Vagina (tissue), 2 donors: ENCODE data around the gene RAPGEF4. TPM values are rescaled to one million over a fixed set of nuclear protein-coding genes. Genes with fewer than 3 reads are reported as not detected.

Experiments
- DNase-seq, 2 donors: peaks; one replicate each; pipeline ENCODE4 v3.0.0-alpha.2; 2017; ENCODE audit errors: extremely low spot score in 2 of 2
- H3K27ac ChIP-seq: fragments of 200-600 bp; sonication (generic); one replicate; pipeline ENCODE4 v1.5.1; 2019
- H3K27me3 ChIP-seq: fragments of 200-600 bp; sonication (generic); one replicate; pipeline ENCODE4 v1.5.1; 2019
- H3K36me3 ChIP-seq, 2 donors: fragments of 200-600 bp; sonication (generic); one replicate each; pipeline ENCODE4 v1.5.1; 2017 to 2019
- H3K4me1 ChIP-seq: fragments of 200-600 bp; sonication (generic); one replicate; pipeline ENCODE4 v1.5.1; 2019
- H3K4me3 ChIP-seq, 2 donors: fragments of 200-600 bp; sonication (generic); 1 replicate in 1 of 2; 2 replicates in 1 of 2; pipeline ENCODE4 v1.5.1; 2016 to 2019
- H3K9me3 ChIP-seq: fragments of 200-600 bp; sonication (generic); one replicate; pipeline ENCODE4 v1.5.1; 2019
- POLR2A ChIP-seq, 2 donors: fragments of 450-650 bp; IDR thresholded peaks; one replicate each; pipeline ENCODE4 v1.6.1; 2017; ENCODE audit warnings: antibody characterized with exemption in 2 of 2, mild to moderate bottlenecking in 2 of 2, moderate library complexity in 2 of 2
- POLR2AphosphoS5 ChIP-seq, 2 donors: sonication (generic); formaldehyde crosslinking; IDR thresholded peaks; one replicate each; pipeline ENCODE4 v1.9.0; 2017; ENCODE audit warnings: antibody characterized with exemption in 2 of 2, mild to moderate bottlenecking in 2 of 2, low read depth in 1 of 2; ENCODE audit not compliant: insufficient read depth in 1 of 2
- intact Hi-C: fragments of 100-400 bp; cut with DNase I; formaldehyde crosslinking; loops from one replicate; pipeline ENCODE4 v1.15.1; 2023
- total RNA-seq: library from RNA; depleted of rRNA; stranded (reverse); fragments of >200 nt; gene quantifications from one replicate; pipeline ENCODE4 v1.2.3, GENCODE V29; 2016
- TF ChIP-seq, protein P1 (sequence below), 3 experiments: fragments of 450-650 bp in 2 of 3; fragments of 200-600 bp in 1 of 3; sonication (generic) in 1 of 3; IDR thresholded peaks; one replicate each; pipeline ENCODE4 v1.5.1; 2017 to 2019; ENCODE audit warnings: antibody characterized with exemption in 3 of 3, mild to moderate bottlenecking in 2 of 3, moderate library complexity in 2 of 3

Gene RAPGEF4
- 18.4 TPM for total RNA-seq

DNA sequence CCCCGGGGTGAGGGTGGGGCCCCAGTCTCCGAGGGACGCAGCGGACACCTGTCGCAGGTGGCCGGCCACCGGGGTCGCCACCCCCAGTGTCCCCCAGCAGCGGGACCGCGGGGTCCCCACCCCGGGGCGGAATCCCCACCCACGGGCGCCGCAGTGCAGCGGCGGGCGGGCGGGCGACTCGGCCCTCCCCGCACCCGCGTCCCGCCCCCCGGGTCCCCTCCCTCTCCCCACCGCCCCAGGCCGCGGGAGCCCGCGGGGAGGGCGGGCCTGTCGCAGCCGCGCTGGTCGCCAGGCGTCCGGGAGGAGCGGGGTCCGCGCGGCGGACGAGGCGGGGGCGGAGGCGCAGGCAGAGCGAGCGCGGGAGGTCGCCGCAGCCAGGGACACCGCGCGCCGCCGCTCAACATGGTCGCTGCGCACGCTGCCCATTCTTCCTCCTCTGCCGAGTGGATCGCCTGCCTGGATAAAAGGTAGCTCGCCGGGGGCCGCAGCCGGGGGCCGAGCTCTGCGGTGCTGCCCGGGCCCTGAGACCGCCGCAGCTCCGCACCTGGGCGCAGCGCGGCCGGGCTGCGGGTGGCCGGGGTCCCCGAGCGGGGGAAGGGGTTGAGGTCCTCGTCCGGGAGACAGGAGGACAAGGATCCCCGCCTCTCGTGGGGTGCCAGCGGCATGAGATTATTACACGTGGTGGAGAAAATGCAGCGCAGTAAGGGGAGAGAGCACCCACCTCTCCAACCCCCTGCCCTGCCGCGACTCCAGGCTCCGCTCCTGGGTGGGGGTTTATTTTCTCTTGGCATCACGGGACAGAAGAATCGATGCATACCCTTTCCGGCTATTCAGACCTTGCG lies at the start of gene RAPGEF4:
Gene RAPGEF4 (plus strand): TSS at position 264 of the 842 bp plus-strand sequence. CDS start 139 bp downstream, at position 403.
- peaks cover 5% of the 10 kb centered on the region for H3K27me3 ChIP-seq
- no peaks in the 10 kb centered on the region for H3K36me3 ChIP-seq
- intact Hi-C loops: no loop called here
- TF ChIP-seq POLR2AphosphoS5 (IDR thresholded peaks at IDR 0.05; ENCODE audit: insufficient read depth in 1 of 2, low read depth in 1 of 2) (no peak), POLR2A (IDR thresholded peaks at IDR 0.05) (no peak)
- TF ChIP-seq, protein P1, sequence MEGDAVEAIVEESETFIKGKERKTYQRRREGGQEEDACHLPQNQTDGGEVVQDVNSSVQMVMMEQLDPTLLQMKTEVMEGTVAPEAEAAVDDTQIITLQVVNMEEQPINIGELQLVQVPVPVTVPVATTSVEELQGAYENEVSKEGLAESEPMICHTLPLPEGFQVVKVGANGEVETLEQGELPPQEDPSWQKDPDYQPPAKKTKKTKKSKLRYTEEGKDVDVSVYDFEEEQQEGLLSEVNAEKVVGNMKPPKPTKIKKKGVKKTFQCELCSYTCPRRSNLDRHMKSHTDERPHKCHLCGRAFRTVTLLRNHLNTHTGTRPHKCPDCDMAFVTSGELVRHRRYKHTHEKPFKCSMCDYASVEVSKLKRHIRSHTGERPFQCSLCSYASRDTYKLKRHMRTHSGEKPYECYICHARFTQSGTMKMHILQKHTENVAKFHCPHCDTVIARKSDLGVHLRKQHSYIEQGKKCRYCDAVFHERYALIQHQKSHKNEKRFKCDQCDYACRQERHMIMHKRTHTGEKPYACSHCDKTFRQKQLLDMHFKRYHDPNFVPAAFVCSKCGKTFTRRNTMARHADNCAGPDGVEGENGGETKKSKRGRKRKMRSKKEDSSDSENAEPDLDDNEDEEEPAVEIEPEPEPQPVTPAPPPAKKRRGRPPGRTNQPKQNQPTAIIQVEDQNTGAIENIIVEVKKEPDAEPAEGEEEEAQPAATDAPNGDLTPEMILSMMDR (IDR thresholded peaks at IDR 0.05): no peak
- H3K4me1 ChIP-seq: peaks cover 6% of the 10 kb centered on the region
- DNase-seq: no peak
- H3K9me3 ChIP-seq: no peaks in the 10 kb centered on the region
- H3K27ac ChIP-seq: no peak within 1 kb of the TSS
- H3K4me3 ChIP-seq: peak within 1 kb of the TSS; percentile 35 to 54

DNA sequence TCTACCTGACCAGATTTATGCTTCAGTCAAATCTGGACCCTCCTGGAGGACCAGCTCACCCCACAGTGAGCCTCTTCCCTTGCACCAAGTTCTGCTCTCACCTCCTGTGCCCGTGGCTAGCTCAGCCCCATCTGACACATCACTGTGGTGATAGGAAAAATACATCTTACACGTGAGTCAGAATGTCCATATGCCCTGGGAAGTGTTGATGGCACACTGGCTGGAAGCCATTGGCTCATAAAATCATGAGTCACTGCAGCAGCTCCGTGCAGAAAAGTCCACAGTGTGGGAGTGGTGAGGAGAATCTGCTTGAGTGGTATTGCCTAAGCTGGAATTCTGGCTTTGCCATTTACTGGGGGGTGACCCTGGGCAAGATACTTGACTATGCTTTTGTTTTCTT lies 42.6 kb upstream of the RAPGEF4 start:
- no peak for DNase-seq
- intact Hi-C loops: no loop called here
- Histone ChIP-seq H3K4me1 (peaks cover 16% of the 10 kb centered on the region), H3K9me3 (no peaks in the 10 kb centered on the region), H3K27me3 (no peaks in the 10 kb centered on the region), H3K36me3 (no peaks in the 10 kb centered on the region), H3K27ac (no peak overlapping the region), H3K4me3 (no peak overlapping the region)
- TF ChIP-seq, protein P1 (IDR thresholded peaks at IDR 0.05): no peak
- TF ChIP-seq POLR2AphosphoS5 (IDR thresholded peaks at IDR 0.05; ENCODE audit: insufficient read depth in 1 of 2, low read depth in 1 of 2): peak; percentile 24 to 84

DNA sequence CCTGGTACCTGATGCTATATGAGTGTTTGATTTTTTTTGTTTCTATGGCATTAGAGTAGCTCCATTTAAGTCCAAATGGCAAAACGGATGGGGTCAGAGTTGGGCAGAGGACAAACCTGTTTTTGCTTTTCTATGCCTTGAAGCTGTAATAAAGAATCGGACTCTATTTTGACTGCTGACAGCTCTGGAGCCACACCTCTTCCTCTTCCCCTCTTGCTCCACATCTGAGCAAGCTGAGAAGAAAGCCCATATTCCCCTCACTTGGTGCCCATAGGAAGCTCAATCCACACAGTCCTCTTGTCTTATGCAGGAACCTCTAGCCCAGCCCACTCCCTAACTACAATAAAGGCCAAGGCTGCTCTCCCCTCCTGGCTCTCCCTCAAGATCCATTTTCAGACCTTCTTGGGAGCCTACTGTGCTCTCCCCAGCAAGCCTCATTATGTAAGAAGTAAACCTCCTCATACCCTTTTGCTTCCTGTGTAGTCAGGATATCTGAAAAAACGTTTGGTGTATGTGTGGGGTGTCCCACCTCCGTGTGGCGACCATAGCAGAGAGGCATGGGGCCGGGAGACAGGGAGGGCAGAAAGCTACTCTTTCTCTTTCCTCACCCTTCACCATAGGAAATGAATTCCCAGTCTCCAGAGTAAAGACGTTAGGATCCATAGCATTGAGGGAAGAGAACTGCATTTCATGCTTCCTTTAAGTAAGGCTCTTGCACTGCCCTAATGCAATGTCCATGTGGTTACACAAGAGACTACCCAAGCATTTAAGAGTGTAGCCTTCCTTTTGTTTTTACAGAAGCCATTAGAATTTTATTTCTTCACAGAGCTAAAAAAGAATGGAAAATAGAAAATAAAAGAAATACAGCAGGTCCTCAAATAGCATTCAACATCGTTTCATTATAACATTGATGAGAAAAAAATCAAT lies 41.9 kb upstream of the RAPGEF4 start:
- no peaks in the 10 kb centered on the region for H3K9me3 ChIP-seq
- no peaks in the 10 kb centered on the region for H3K27me3 ChIP-seq
- TF ChIP-seq POLR2A (IDR thresholded peaks at IDR 0.05): no peak
- TF ChIP-seq POLR2AphosphoS5 (IDR thresholded peaks at IDR 0.05; ENCODE audit: insufficient read depth in 1 of 2, low read depth in 1 of 2): no peak
- TF ChIP-seq, protein P1 (IDR thresholded peaks at IDR 0.05): no peak
- intact Hi-C loops: no loop called here
- H3K4me1 ChIP-seq: peaks cover 16% of the 10 kb centered on the region
- no peak overlapping the region for H3K4me3 ChIP-seq
- H3K27ac ChIP-seq: no peak overlapping the region
- no peak for DNase-seq
- no peaks in the 10 kb centered on the region for H3K36me3 ChIP-seq

DNA sequence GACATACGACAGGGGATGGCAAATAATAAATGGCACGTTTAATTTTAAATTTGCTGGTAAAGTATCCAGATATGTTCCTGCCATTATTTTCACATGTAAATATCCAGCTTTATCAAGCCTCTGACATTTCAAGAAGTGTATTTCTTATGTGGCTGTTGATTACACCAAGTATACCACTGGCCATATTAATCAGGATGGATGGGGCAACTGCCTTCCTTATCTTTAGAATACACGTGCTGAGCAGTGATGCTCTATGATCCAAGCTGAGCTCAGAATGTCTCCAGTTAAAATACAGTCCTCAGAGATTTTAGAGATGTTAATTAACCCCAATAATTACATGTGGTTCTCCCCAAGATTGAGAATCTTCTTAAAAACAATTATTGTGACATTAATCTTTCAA lies 38.3 kb upstream of the RAPGEF4 start:
- Histone ChIP-seq H3K9me3 (no peaks in the 10 kb centered on the region), H3K4me1 (peaks cover 16% of the 10 kb centered on the region), H3K36me3 (no peaks in the 10 kb centered on the region), H3K27ac (no peak overlapping the region), H3K27me3 (no peaks in the 10 kb centered on the region), H3K4me3 (no peak overlapping the region)
- TF ChIP-seq, protein P1 (IDR thresholded peaks at IDR 0.05): no peak
- TF ChIP-seq POLR2AphosphoS5 (IDR thresholded peaks at IDR 0.05; ENCODE audit: insufficient read depth in 1 of 2, low read depth in 1 of 2) (no peak), POLR2A (IDR thresholded peaks at IDR 0.05) (no peak)
- DNase-seq: no peak
- intact Hi-C loops: no loop called here
